NOMO-1 treated with DMSO at 0.1 percent for 48 hours (cell line): ENCODE measurements around the gene TCF3.

Source experiments
- DNase-seq: peaks from one replicate; lab custom pipeline; 2025; ENCODE audit not compliant: unreplicated experiment; lab: John Stamatoyannopoulos, UW

Gene TCF3

DNA sequence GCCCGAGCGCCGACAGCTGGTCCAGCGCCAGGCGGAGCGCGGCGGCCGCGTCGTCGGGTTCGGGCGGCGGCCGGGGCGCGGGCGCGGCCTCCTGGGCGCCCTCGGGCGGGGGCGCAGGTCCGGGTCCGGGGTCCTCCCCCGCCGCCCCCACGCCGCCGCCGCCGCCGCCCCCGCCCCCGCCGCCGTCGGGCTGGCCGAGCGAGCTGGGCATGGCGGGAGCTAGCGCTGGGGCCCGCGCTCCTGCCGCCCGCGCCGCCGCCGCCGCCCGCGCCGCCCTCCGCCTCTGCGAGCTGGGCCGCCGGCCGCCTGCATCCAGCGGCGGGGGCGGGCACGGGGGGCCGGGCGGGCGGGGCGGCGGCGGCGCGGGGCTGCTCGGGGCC is 84.6 kb downstream of the TCF3 start:
- DNase-seq = no peak

DNA sequence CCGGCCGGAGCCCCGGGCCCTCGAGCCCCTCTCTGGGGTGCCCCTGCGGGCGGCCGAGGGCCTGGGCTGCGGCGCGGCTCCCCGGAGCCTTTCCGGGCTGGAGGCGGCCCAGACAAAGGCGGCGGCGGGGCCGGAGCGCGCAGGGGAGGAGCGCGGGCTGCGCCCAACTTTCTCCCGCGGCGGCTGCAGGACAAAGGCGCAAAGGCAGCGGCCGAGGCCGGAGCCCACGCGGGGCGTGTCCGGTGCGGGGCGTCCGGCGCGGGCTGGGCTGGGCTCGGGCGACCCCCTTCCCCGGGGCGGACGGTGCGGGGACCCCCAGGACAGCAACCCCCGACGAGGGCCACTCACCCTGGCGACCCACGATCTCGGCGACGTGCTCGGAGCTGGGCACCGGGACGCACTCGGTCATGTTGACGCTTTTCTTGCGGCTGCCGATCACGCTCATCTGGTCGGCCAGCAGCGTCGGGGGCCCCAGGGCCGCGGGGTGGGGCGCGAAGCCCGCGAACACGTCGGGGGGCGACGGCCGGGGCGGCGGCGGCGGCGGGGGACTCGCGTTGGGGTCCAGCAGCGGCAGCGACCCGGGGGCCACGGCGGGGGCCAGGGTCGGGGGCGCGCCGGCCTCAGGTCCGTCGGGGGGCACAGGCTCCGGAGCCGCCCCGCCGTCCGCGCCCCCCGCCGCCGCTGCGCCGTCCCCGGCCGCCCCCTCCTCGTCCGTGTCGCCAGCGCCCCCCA is 85.1 kb downstream of the TCF3 start:
- no peak for DNase-seq

DNA sequence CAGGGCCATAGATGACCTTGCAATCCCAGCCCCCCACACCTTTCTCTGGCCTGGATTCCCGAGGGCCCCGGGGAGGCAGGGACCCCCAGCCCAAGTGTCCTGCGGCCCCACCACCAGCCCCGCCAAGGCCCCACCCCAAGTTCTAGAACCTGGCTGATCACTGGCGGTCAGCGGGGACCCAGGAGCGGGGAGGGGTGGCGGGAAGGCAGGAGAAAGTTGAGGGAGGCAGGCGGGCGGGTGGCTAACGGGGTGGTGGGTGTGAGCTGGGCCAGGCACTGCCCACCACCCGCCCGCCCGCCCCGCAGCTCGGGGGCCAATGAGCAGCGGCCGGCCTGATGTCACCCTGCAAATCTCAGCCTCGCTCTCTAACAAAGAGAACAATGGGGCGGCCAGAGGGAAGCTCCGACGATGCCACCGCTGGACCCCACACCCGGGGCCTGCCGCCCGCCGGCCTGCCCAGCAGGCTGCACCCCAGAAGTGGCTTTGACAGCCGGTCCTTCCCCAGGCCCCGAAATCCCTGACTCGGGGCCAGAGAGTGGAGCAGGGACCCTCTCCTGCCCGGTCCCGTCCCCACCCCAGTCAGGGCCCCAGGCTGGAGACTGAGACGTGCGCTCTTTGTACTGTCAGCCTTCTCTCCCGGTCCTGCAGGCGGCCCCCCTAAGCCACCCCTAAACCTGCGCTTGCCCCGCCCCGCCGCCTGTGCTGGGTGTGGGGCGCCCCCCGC is 85.9 kb downstream of the TCF3 start:
- no peak for DNase-seq

DNA sequence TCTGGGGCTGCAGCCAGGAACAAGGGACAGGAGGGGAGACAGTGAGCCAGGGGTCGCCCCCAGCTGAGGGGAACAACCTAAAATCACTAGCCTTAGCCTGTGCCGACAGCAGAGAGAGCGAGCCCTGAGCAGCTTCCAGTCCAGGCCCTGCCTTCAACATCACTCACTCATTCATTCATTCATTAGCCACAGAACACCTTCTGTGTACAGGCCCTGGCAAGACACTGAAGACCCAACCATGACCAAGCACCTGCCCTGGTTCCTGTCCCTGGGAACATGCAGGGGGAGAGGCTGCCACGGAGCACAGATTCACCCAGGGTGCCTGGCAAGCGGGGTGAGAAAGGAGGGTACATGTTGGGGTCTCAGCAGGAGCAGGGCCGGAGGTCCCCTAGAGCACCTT is 89.2 kb downstream of the TCF3 start:
- DNase-seq = no peak

DNA sequence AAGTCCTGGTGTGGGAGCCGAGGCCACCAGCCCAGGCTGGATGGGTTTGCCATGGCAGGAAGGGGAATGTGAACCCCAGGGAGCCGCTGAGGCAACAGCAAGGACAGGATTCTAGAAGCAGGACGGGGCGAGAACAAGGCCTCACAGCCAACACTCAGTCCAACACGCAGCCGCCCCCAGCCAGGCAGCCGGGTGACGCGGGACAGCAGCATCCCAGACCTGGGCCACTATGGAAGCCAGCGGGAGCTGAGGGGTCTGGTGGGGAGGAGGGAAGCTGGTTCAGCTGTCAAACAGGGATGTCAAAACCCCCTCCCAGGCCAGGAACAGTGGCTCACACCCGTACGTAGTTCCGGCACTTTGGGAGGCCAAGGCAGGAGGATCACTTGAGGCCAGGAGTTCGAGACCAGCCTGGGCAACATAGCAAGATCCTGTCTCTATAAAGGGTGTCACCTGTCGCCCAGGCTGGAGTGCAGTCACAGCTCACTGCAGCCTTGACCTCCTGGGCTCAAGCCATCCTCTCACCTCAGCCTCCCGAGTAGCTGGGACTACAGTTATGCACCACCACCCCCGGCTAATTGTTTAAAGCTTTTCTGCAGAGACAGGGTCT is 91.1 kb downstream of the TCF3 start:
- no peak for DNase-seq

DNA sequence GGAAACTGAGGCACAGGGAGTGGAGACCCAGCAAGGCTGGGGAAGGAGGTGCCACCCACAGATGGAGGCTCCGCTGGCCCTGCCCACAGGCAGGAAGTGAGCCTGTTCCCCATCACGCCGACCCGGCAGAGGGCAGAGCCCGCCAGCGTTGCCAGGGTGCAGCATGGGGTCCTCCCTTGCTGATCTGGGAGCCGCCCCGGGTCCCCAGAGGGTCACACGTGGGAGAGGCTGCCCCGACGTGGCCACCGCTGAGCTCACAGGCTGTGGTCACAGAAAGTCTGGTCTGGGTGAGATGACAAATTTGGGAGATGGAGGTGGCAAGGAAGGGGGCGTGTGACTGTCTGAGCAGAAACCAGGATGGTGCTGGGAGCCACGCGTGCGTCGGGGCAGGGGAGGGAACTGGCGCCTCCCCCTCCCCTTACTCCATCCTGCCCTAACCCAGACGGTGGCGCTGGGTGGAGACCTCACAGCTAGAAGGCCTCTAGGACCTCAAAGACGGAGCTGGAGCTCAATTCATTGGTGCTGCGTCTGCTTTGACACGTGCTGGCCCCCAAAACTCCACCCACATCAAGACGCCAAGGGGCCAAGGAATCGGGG is 92.0 kb downstream of the TCF3 start:
- no peak for DNase-seq
